ACHN (cell line): ENCODE data around the gene WDTC1.
"Not testable (repeated sequence)": the region's sequence is repeated elsewhere in the genome, so short reads cannot be mapped to it uniquely, and the experiment has no call there.

Source experiments
- DNase-seq: peaks from one replicate; pipeline ENCODE4 v3.0.0-alpha.2; 2015
- in situ Hi-C: cut with HindIII; loops from 2 replicates; pipeline ENCODE4 v1.10.0; 2017; ENCODE audit warnings: low sequenced_read_pairs, low pct_ligation_motif_present, low pct_unique_long_range_greater_than_20kb

Gene WDTC1

DNA sequence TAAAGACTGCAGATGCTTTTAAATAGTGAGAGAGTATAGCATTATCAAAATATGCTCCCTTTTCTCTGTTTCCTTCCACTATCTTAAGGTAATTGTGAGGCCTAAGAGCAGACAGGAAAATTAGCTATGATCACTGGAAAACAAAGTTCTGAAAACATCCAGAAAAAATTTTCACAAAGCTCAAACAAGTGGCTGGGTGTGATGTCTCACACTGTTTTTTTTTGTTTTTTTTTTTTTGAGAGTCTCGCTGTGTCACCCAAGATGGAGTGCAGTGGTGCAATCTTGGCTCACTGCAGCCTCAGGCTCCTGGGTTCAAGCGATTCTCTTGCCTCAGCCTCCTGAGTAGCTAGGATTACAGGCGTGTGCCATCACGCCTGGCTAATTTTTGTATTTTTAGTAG is 7.2 kb downstream of the WDTC1 start:
- no peak for DNase-seq
- in situ Hi-C loops: no loop called here

DNA sequence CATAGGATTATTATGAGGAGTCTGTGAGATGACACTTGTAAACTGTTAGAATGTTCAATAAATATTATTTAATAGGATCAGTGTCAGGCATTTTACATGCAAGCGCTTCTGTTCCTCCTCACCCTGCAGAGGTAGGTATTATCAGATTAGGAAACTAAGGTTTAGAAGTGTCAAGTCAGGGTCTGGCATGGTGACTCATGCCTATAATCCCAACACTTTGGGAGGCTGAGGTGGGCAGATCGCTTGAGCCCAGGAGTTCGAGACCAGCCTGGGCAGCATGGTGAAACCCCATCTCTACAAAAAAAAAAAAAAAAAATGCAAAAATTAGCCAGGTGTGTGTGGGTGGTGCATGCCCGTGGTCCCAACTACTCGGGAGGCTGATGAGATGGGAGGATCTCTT is 9.2 kb downstream of the WDTC1 start:
- DNase-seq, in situ Hi-C loops: not testable (repeated sequence)

DNA sequence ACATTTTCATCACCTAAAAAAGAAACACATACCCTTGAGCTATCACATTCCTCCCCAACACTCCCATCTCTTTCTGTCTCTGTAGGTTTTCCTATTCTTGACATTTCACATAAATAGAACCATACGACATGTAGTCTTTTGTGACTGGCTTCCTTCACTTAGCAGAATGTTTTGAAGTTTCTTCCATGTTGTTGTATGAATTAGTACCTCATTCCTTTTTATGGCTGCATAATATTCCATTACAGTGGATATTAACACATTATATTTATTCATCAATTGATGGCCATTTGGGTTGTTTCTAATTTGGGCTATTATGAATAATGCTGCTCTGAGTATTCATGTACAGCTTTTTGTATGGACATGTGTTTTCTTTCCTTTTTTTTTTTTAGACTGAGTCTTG is 11.8 kb downstream of the WDTC1 start:
- in situ Hi-C loops: no loop called here
- no peak for DNase-seq

DNA sequence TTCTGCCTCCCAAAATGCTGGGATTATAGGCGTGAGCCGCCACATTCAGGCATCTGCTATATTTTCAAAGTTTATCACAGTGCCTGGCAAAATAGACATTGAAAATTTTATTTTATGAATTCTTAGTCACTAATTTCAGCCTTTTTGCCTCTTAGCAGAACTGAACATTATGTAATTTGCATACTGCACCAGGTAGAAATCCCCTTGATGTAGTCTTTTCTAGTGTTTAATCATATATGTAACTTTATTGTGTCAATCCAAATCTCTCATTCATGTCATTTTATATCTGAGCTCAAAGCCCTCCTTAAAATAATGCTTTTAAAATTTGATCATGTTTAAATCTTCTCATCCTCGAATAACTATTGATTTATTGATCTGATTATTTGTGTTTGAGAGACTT is 19.2 kb downstream of the WDTC1 start:
- no peak for DNase-seq
- in situ Hi-C loops: no loop called here

DNA sequence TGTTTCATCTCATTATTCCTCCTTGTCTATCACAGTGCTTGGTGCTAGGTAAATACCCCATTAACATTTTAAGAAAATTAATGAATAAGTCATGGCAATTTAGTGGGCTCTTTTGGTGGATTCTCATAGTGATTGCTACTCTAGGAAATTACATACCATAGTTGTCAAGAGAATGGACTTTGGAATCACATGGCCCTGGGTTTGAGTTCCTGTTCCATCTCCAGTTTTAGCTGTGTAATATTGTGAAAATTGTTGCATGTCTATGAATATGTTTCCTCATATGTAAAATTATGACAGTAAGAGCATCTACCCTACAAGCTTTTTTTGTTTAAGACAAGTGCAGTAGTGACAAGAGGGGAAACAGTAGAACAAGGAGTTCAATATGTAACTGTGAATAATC is 20.7 kb downstream of the WDTC1 start:
- in situ Hi-C loops: no loop called here
- DNase-seq: no peak

DNA sequence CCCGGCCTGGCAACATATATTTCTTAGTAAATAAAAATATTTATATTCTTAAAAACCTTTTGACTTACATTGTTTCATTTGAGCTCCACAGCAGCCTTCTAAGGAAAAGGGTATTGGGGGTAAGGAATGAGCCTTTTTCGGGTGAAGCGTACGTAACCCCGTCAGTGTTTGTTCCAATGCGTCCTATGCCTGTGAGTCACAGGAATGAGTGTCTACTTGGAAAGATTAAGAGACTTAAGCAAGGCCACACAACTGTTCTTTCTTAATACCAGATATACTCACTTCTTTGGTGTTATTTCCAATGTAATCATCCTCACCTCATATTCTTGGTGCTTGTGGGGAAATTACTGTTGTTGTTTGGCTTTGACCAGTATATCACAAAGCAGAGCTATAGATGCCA is 22.7 kb downstream of the WDTC1 start:
- in situ Hi-C loops: no loop called here
- DNase-seq: no peak

DNA sequence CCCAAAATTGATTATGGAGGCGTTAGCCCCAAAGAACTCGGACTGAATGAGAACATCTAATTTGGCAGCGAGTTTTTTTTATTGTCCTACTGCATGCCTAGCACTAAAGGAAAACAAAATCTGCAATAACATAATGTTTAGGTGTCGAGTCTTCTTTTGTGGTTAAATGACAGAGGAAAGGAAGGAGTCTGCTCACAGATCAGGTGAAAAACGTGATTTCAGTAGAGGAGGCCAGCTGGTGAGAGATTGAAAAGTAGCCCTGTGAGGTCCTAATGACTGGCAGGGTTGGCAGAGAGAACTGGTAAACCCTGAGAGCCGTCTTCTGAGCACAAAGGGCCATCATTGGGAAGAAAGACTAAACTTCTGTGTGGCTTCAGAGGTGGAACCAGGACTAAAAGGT is 24.2 kb downstream of the WDTC1 start:
- in situ Hi-C loops: no loop called here

DNA sequence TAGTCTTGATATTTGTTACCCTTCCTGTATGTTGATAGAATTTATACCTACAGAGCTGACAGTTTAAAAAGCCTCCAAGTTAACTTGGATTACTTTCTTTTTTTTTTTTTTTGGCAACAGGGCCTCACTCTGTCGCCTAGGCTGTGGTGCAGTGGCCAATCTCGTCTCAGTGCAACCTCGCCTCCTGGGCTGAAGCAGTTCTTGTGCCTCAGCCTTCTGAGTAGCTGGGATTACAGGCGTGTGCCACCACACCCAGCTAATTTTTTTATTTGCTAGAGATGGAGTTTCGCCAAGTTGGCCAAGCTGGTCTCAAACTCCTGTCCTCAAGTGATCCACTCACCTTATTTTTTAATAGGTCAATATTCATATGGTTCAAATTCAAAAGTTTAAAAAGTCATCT is 32.7 kb downstream of the WDTC1 start:
- in situ Hi-C loops: no loop called here
- no peak for DNase-seq

More for the DNA sequence above, 24.2 kb downstream of the WDTC1 start:
- DNase-seq: no peak

DNA sequence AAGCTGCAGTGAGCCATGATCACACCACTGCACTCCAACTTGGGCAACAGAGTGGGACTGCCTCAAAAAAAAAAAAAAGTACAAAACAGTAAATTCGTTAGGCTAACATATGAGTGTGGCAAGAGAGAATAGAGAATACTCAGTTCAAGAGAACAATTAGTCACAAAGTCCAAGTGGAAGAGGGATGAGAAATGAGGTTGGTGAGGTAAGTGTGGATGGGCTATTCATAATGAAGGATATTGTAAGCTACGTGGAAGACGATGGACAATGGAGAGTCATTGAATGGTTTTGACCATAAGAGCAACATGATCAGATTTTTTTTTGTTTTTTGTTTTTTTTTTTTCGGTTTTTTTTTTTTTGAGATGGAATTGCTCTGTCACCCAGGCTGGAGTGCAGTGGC is 34.8 kb downstream of the WDTC1 start:
- no peak for DNase-seq
- in situ Hi-C loops: no loop called here

DNA sequence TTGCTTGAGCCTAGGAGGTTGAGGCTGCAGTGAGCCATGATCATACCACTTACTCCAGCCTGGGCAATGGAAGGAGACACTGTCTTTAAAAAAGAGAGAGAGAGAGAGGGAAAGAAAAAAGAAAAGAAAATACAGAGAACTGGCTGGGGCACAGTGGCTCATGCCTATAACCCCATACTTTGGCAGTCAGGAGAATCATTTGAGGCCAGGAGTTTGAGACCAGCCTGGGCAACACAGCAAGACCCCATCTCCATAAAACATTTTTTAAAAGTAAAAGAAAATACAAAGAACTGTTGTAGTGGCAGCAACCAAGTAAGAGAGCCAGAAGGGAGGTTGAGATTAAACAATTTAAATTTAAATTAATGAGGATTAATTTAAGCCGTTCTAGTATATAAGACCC is 39.8 kb downstream of the WDTC1 start:
- in situ Hi-C loops: no loop called here
- no peak for DNase-seq

DNA sequence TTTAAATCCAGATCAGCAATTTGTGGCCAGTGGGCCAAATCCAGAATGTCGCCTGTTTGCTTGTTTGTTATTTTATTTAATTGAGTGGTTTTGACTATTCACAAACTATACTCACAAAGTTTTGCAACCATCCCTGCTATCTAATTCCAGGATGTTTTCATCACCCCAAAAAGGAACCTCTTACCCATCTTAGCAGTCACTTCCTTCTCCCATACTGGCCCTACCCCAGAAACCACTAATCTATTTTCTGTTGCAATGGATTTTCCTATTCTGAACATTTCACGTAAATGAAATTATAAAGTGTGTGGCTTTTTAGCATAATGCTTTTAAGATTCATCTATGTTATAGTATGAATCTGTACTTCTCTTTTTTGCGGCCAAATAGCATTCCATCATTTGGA is 41.3 kb downstream of the WDTC1 start:
- in situ Hi-C loops: loop anchor here (25.0 kb wide), 1 partner anchor 238 kb away; no protein-coding TSS in a partner anchor
- DNase-seq: no peak

DNA sequence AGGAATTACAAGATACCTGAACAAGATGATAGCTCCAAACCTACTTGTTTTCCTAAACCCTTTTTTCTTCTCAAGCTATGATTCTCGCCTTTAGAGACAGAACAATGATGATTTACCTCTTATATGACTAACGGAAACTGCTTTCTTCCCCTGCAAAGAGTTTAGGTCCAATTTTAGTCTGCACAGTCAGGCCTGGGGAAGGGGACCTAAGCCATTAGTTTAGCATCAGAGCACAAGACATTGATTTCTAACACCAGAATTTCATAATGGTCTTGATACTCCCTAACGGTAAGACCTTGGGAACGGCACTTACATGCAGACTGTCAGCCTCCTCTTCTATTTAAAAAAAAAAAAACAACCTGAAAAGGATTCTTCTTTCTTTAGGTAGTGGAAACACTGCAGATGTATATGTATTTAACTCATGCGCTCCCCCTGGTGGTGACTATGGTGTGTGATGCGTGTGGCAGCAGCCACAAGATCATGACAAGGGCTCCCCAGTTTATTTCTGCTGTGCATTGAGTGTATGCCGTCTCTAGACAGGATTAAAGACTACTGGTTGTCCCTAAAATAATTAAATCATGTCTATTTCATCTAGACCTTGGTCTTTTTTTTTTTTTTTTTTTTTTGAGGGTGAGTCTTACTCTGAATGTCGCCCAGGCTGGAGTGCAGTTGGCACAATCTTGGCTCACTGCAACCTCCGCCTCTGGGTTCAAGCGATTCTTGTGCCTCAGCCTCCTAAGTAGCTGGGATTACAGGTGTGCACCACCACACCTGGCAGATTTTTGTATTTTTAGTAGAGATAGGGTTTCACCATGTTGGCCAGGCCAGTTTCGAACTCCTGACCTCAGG is 50.2 kb downstream of the WDTC1 start:
- in situ Hi-C loops: loop anchor here (25.0 kb wide), 1 partner anchor 247 kb away; no protein-coding TSS in a partner anchor

DNA sequence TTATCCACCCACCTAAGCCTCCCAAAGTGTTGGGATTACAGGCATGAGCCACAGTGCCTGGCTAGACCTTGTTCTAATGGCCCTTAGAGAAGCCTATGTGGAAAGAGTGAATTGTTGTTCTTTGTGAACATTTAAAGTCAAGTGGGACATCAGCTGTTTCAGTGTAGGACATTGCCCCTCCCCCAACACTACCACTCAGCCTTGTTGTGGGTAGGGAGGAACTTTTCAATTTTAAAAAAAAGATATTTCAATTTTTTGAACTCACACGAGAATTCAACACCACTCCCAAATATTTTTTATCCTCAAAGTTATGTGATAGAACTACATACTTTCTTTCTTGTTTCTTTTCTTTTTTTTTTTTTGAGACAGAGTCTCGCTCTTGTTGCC is 50.8 kb downstream of the WDTC1 start:
- in situ Hi-C loops: loop anchor here (25.0 kb wide), 1 partner anchor 248 kb away; no protein-coding TSS in a partner anchor
- DNase-seq: no peak

More for the DNA sequence above, 50.2 kb downstream of the WDTC1 start:
- peak; percentile 66 for DNase-seq

DNA sequence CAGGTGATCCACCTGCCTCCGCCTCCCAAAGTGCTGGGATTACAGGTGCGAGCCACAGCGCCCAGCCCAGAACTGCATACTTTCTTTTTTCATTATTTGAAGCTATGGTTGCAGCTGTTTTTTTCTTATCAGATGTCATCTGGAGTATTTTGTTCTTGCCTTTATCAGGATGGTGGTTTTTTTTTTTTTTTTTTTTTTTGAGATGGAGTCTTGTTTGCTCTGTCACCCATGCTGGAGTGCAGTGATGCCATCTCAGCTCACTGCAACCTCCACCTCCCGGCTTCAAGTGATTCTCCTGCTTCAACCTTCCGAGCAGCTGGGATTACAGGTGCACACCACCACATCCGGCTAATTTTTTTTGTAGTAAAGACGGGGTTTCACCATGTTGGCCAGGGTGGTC is 51.4 kb downstream of the WDTC1 start:
- in situ Hi-C loops: loop anchor here (25.0 kb wide), 1 partner anchor 249 kb away; no protein-coding TSS in a partner anchor
- not testable (repeated sequence) for DNase-seq

DNA sequence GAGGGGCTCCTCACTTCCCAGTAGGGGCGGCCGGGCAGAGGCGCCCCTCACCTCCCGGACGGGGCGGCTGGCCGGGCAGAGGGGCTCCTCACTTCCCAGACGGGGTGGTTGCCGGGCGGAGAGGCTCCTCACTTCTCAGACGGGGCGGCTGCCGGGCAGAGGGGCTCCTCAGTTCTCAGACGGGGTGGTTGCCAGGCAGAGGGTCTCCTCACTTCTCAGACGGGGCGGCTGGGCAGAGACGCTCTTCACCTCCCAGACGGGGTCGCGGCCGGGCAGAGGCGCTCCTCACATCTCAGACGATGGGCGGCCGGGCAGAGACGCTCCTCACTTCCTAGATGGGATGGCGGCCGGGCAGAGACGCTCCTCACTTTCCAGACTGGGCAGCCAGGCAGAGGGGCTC is 54.7 kb downstream of the WDTC1 start:
- in situ Hi-C loops: loop anchor here (25.0 kb wide), 1 partner anchor 252 kb away; no protein-coding TSS in a partner anchor
- not testable (repeated sequence) for DNase-seq

DNA sequence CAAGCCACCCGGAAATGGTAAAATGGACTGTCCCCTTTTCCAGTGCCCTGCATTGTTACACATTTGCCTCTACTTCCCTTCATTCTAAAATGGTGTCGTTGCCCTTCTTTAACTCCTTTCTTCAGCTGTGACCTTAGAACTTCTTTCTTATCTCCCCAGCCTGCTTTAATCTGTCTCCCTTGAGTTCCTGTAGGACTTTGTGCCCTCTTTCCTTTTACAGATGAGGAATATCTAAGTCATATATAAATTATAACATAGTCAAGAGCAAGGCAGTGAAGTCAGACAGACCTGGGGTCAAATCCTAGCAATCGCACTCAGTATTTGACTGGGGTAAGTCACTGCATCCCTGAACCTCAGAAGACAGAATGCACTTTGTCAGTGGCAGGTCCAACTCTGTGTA is 56.1 kb downstream of the WDTC1 start:
- DNase-seq: no peak
- in situ Hi-C loops: loop anchor here (25.0 kb wide), 1 partner anchor 253 kb away; no protein-coding TSS in a partner anchor

DNA sequence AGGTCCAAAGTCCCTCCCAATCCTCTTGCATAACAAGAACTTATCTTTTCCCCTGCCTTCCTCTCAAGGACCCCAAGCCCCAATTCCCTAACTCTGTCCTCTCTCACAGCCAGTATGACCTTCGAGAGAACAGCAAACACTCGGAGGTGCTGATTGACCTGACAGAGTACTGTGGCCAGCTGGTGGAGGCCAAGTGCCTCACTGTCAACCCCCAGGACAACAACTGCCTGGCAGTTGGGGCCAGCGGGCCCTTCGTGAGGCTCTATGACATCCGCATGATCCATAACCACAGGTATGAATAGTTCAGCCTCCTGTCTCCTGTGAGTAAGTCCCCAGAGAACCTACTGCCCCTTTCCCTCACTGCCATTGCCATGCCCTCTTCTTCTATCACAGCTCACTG is 57.7 kb downstream of the WDTC1 start:
- in situ Hi-C loops: loop anchor here (25.0 kb wide), 1 partner anchor 255 kb away; no protein-coding TSS in a partner anchor
- no peak for DNase-seq

DNA sequence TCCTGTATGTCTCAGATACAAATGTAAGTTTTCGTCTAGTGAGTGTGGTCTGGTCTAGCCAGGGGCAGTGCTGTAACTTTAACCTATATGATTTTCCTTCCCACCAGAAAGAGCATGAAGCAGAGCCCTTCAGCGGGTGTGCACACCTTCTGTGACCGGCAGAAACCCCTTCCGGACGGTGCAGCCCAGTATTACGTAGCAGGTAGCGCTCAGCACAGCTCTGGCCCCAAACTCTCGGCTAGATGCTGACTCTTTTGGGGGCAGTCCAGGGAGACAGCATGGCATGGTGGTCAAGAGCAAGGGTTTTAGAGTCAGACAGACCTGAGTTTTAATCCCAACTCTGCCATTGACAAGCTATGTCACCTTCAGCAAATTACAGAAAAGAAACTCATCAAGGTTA is 59.5 kb downstream of the WDTC1 start:
- no peak for DNase-seq
- in situ Hi-C loops: loop anchor here (25.0 kb wide), 1 partner anchor 257 kb away; no protein-coding TSS in a partner anchor

DNA sequence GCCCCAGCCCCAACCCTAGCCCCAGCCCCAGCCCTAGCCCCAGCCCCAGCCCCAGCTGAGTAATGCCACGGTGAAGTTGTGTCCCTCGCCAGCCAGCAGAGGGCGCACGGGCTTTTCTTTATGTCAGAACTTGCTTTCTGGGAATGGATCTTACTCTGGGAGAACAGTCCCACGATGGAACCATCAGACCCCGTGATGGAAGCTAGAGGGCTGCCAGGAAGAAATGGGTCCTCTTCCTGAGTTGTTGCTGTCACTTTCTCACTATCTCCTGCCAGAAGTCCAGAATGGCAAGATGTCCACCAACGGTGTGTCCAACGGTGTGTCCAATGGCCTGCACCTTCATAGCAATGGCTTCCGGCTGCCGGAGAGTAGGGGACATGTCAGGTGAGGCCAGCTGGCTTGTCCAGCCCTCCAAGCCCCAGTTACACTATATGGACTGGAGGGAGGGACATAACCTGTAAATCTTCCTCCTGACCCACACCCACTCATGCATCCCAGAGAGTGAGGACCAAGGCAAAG is 62.4 kb downstream of the WDTC1 start:
- in situ Hi-C loops: loop anchor here (25.0 kb wide), 1 partner anchor 260 kb away; no protein-coding TSS in a partner anchor
- peak; percentile 53 for DNase-seq

DNA sequence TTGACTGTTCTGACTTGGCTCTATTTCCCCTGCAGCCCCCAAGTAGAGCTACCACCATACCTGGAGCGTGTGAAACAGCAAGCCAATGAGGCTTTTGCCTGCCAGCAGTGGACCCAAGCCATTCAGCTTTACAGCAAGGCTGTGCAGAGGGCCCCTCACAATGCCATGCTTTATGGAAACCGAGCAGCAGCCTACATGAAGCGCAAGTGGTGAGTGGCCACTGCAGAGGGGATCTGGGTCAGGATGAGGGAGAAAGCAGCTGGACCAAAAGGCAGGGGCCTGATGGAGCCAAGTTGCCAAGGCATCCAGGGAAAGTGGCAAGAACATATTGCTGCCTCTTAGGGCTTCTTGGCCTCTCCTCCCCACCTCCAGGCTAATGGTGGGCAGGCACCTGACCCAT is 63.5 kb downstream of the WDTC1 start:
- no peak for DNase-seq
- in situ Hi-C loops: loop anchor here (25.0 kb wide), 1 partner anchor 261 kb away; no protein-coding TSS in a partner anchor
